SH-SY5Y (cell line): Measurements from ENCODE around the gene PGLYRP2.

Experiments used
- GATA2 ChIP-seq: IDR thresholded peaks from 2 replicates; pipeline ENCODE4 v1.6.1; 2011; ENCODE audit warnings: mild to moderate bottlenecking, low read depth, low read length
- GATA3 ChIP-seq: IDR thresholded peaks from 2 replicates; pipeline ENCODE4 v1.6.1; 2011; ENCODE audit warnings: low read depth, mild to moderate bottlenecking, low read length, moderate library complexity

Gene PGLYRP2

GRCh38 chr19:15479391-15480345 lies at the start of gene PGLYRP2:
PGLYRP2 (minus strand) TSS chr19:15479501; CDS start chr19:15479371, 130 bp downstream.
- no peak for TF ChIP-seq GATA3
- no peak for TF ChIP-seq GATA2

- no peak for TF ChIP-seq GATA3
- no peak for TF ChIP-seq GATA2
Observed at GRCh38 chr19:15527705-15528104, 48.4 kb upstream of the PGLYRP2 start.

GRCh38 chr19:15526408-15526807 lies 47.1 kb upstream of the PGLYRP2 start:
- TF ChIP-seq GATA3, result no peak
- no peak for TF ChIP-seq GATA2

GRCh38 chr19:15525291-15525690 lies 46.0 kb upstream of the PGLYRP2 start:
- no peak for TF ChIP-seq GATA3
- TF ChIP-seq GATA2, result no peak

GRCh38 chr19:15524781-15525180 lies 45.5 kb upstream of the PGLYRP2 start:
- TF ChIP-seq GATA3 (no peak), GATA2 (no peak)

GRCh38 chr19:15519433-15519976 lies 40.2 kb upstream of the PGLYRP2 start:
- TF ChIP-seq GATA3 (no peak), GATA2 (no peak)

GRCh38 chr19:15517778-15518177 lies 38.5 kb upstream of the PGLYRP2 start:
- TF ChIP-seq GATA2 (no peak), GATA3 (no peak)

- TF ChIP-seq GATA2, result no peak
- no peak for TF ChIP-seq GATA3
Observed at GRCh38 chr19:15516363-15516762, 37.1 kb upstream of the PGLYRP2 start.

- TF ChIP-seq GATA2, result no peak
- TF ChIP-seq GATA3, result no peak
Observed at GRCh38 chr19:15511671-15512424, 32.5 kb upstream of the PGLYRP2 start.

- TF ChIP-seq GATA2 (no peak), GATA3 (no peak)
Observed at GRCh38 chr19:15508035-15508710, 28.9 kb upstream of the PGLYRP2 start, which contains the start of gene CYP4F22. CYP4F22 (plus strand) TSS chr19:15508525; CDS start chr19:15525337, 16,812 bp downstream.

- TF ChIP-seq GATA2, result no peak
- no peak for TF ChIP-seq GATA3
Observed at GRCh38 chr19:15507068-15508034, 28.1 kb upstream of the PGLYRP2 start.

- TF ChIP-seq GATA2, result no peak
- no peak for TF ChIP-seq GATA3
Observed at GRCh38 chr19:15506074-15506571, 26.8 kb upstream of the PGLYRP2 start.

- no peak for TF ChIP-seq GATA3
- TF ChIP-seq GATA2, result no peak
Observed at GRCh38 chr19:15502264-15502663, 23.0 kb upstream of the PGLYRP2 start.

- no peak for TF ChIP-seq GATA3
- TF ChIP-seq GATA2, result no peak
Observed at GRCh38 chr19:15501596-15501995, 22.3 kb upstream of the PGLYRP2 start.

- no peak for TF ChIP-seq GATA3
- TF ChIP-seq GATA2, result no peak
Observed at GRCh38 chr19:15498910-15499309, 19.6 kb upstream of the PGLYRP2 start.
